Breast epithelium (tissue), 3 donors: ENCODE results near the gene TRAF3.

Source experiments
- POLR2A ChIP-seq: fragments of 450-650 bp; IDR thresholded peaks from one replicate; pipeline ENCODE4 v1.6.1; 2016; ENCODE audit warnings: antibody characterized with exemption, mild to moderate bottlenecking, moderate library complexity
- TF ChIP-seq, protein P1 (sequence below), 3 donors: fragments of 450-650 bp; IDR thresholded peaks; one replicate each; pipeline ENCODE4 v1.5.1; 2016 to 2017; ENCODE audit warnings: antibody characterized with exemption in 3 of 3, mild to moderate bottlenecking in 3 of 3, moderate library complexity in 3 of 3

DNA sequence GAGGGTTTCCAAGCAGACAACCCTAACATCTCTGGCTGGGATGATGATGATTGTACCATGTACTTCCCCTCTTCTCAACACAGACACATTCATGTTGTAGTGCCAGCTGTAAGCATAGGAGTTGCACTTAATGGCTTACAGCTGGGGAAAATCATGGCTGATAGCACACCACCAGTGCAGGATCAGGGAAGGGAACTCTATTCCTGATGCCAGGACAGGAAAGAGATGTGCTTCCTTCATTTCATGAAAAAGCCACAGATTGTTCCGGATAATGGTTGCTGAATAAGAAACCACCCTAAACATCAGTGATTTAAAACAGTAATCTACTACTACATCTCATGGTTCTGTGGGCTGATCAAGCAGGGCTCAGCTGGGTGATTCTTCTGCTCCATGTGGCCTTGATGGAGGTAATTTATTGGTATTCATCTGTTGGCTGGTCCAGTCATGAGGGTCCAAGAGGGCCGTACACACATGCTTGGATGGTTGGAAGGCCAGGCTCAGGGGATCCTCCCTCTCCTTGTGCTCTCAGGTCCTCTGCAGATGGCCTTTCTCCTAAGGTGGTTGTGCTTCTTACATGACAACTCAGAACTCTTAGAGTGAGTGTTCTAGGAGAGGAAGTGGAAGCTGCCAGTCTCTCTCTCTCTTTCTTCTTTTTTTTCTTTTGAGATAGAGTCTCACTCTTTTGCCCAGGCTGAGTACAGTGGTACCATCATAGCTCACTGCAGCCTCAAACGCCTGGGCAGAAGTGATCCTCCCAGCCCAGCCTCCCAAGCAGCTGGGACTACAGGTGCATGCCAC is 16.5 kb downstream of the TRAF3 start:
- TF ChIP-seq, protein P1, sequence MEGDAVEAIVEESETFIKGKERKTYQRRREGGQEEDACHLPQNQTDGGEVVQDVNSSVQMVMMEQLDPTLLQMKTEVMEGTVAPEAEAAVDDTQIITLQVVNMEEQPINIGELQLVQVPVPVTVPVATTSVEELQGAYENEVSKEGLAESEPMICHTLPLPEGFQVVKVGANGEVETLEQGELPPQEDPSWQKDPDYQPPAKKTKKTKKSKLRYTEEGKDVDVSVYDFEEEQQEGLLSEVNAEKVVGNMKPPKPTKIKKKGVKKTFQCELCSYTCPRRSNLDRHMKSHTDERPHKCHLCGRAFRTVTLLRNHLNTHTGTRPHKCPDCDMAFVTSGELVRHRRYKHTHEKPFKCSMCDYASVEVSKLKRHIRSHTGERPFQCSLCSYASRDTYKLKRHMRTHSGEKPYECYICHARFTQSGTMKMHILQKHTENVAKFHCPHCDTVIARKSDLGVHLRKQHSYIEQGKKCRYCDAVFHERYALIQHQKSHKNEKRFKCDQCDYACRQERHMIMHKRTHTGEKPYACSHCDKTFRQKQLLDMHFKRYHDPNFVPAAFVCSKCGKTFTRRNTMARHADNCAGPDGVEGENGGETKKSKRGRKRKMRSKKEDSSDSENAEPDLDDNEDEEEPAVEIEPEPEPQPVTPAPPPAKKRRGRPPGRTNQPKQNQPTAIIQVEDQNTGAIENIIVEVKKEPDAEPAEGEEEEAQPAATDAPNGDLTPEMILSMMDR (IDR thresholded peaks at IDR 0.05), result no peak
- TF ChIP-seq POLR2A, result no peak
